T47D (cell line): ENCODE data around the gene UBA3.

Experiments used
- DNase-seq, 2 experiments: peaks; one replicate each; pipeline versions ENCODE4 v3.0.0 to v3.0.0-alpha.2; 2011 to 2012; ENCODE audit warnings: low read depth in 1 of 2, low spot score in 1 of 2
- JUND ChIP-seq: IDR thresholded peaks from 2 replicates; pipeline ENCODE4 v1.6.1; 2012; ENCODE audit warnings: low read depth
- in situ Hi-C: cut with HindIII; loops from 2 replicates; pipeline ENCODE4 v1.10.0; 2016; ENCODE audit warnings: low sequenced_read_pairs, low pct_unique_long_range_greater_than_20kb

The UBA3 gene

GRCh38 chr3:69116162-69116561 is 36.0 kb upstream of the UBA3 start:
- in situ Hi-C loops, result no loop called here
- TF ChIP-seq JUND, result no peak
- DNase-seq, result no peak

GRCh38 chr3:69115731-69116130 is 35.6 kb upstream of the UBA3 start:
- no peak for DNase-seq
- no peak for TF ChIP-seq JUND
- in situ Hi-C loops, result no loop called here

GRCh38 chr3:69113536-69113935 is 33.4 kb upstream of the UBA3 start:
- no peak for TF ChIP-seq JUND
- in situ Hi-C loops, result no loop called here
- DNase-seq, result no peak

GRCh38 chr3:69110941-69111546 is 30.9 kb upstream of the UBA3 start:
- TF ChIP-seq JUND, result no peak
- no peak for DNase-seq
- in situ Hi-C loops, result no loop called here

GRCh38 chr3:69108811-69109210 is 28.6 kb upstream of the UBA3 start:
- no peak for TF ChIP-seq JUND
- peak in 1 of 2 experiments; percentile 55 for DNase-seq
- in situ Hi-C loops, result no loop called here

GRCh38 chr3:69107841-69108240 is 27.7 kb upstream of the UBA3 start:
- TF ChIP-seq JUND, result no peak; the same call in 1 of the 2 replicates
- no peak for DNase-seq
- in situ Hi-C loops, result no loop called here

GRCh38 chr3:69105320-69105719 is 25.2 kb upstream of the UBA3 start:
- no peak for TF ChIP-seq JUND
- in situ Hi-C loops, result no loop called here
- DNase-seq, result no peak

GRCh38 chr3:69104586-69104985 is 24.4 kb upstream of the UBA3 start:
- in situ Hi-C loops, result no loop called here
- TF ChIP-seq JUND, result no peak
- DNase-seq, result no peak

- no peak for TF ChIP-seq JUND
- in situ Hi-C loops, result no loop called here
- no peak for DNase-seq
Measured at GRCh38 chr3:69103123-69103522, 23.0 kb upstream of the UBA3 start.

- DNase-seq, result peak in 1 of 2 experiments; percentile 55
Measured at GRCh38 chr3:69102384-69102783, 22.2 kb upstream of the UBA3 start.

GRCh38 chr3:69099576-69099975 is 19.4 kb upstream of the UBA3 start:
- no peak for DNase-seq
- TF ChIP-seq JUND, result no peak
- in situ Hi-C loops, result no loop called here

More at GRCh38 chr3:69102384-69102783, 22.2 kb upstream of the UBA3 start:
- no peak for TF ChIP-seq JUND
- in situ Hi-C loops, result no loop called here

GRCh38 chr3:69097407-69098086 is 17.4 kb upstream of the UBA3 start:
- no peak for DNase-seq
- TF ChIP-seq JUND, result no peak
- in situ Hi-C loops, result no loop called here

- in situ Hi-C loops, result no loop called here
- no peak for TF ChIP-seq JUND
- DNase-seq, result no peak
Measured at GRCh38 chr3:69096299-69096698, 16.1 kb upstream of the UBA3 start.

- in situ Hi-C loops, result no loop called here
- TF ChIP-seq JUND, result no peak
- DNase-seq, result no peak
Measured at GRCh38 chr3:69095636-69096035, 15.5 kb upstream of the UBA3 start.
